DND-41 (cell line): ENCODE data around the gene ELL2.

Experiments used
- ATAC-seq: fragments of 200-7000 bp; cut with Tn5 transposase; 3 replicates; pipeline ENCODE4 v1.9.1; 2021; ENCODE audit warnings: low read depth; ENCODE audit not compliant: insufficient read depth
- DNase-seq: peaks from one replicate; pipeline ENCODE4 v3.0.0-alpha.2; 2020
- H2AFZ ChIP-seq: 2 replicates; pipeline ENCODE4 v1.6.0; 2012; ENCODE audit warnings: low read depth, low read length
- H3K27ac ChIP-seq: 2 replicates; pipeline ENCODE4 v1.5.1; 2012; ENCODE audit warnings: low read length, inconsistent platforms
- H3K27me3 ChIP-seq: fragments of 200-600 bp; sonication (generic); 2 replicates; pipeline ENCODE4 v1.6.0; 2012; ENCODE audit warnings: low read length, mild to moderate bottlenecking, inconsistent platforms; ENCODE audit not compliant: insufficient read depth, poor library complexity
- H3K36me3 ChIP-seq: 2 replicates; pipeline ENCODE4 v1.5.1; 2012; ENCODE audit warnings: low read length, inconsistent platforms; ENCODE audit not compliant: insufficient read depth
- H3K4me1 ChIP-seq: 2 replicates; pipeline ENCODE4 v1.5.1; 2012; ENCODE audit warnings: mild to moderate bottlenecking, low read length; ENCODE audit not compliant: insufficient read depth
- H3K4me2 ChIP-seq: 2 replicates; pipeline ENCODE4 v1.6.0; 2012; ENCODE audit warnings: mild to moderate bottlenecking, moderate library complexity, low read length, inconsistent platforms; ENCODE audit not compliant: insufficient read depth
- H3K4me3 ChIP-seq, 2 experiments: fragments of 200-600 bp in 1 of 2; shearing (Covaris generic) in 1 of 2; 2 replicates each; pipeline ENCODE4 v1.5.1; 2012 to 2016; ENCODE audit warnings: inconsistent platforms in 2 of 2, low read length in 2 of 2, mild to moderate bottlenecking in 2 of 2, low read depth in 1 of 2, moderate library complexity in 1 of 2
- H3K79me2 ChIP-seq: 2 replicates; pipeline ENCODE4 v1.6.0; 2012; ENCODE audit warnings: low read length, inconsistent platforms; ENCODE audit not compliant: insufficient read depth
- H3K9ac ChIP-seq: 2 replicates; pipeline ENCODE4 v1.6.0; 2012; ENCODE audit warnings: low read depth, mild to moderate bottlenecking, inconsistent platforms, low read length, moderate library complexity
- H3K9me3 ChIP-seq: 2 replicates; pipeline ENCODE4 v1.5.1; 2012; ENCODE audit warnings: low read length, moderate library complexity, mild to moderate bottlenecking, inconsistent platforms; ENCODE audit not compliant: insufficient read depth, severe bottlenecking
- H4K20me1 ChIP-seq: 2 replicates; pipeline ENCODE4 v1.6.0; 2012; ENCODE audit warnings: low read length; ENCODE audit not compliant: insufficient read depth
- CTCF ChIP-seq: IDR thresholded peaks from 2 replicates; pipeline ENCODE4 v1.5.1; 2012; ENCODE audit warnings: borderline replicate concordance, low read length, moderate library complexity, mild to moderate bottlenecking; ENCODE audit not compliant: poor library complexity, severe bottlenecking; ENCODE audit errors: extremely low read depth
- EZH2 ChIP-seq: IDR thresholded peaks from 3 replicates; pipeline ENCODE4 v1.6.1; 2012; ENCODE audit warnings: borderline replicate concordance, low read depth, mild to moderate bottlenecking, moderate library complexity, low read length, inconsistent platforms; ENCODE audit not compliant: severe bottlenecking

Gene ELL2

GRCh38 chr5:95960667-95961616 lies 709 bp downstream of the ELL2 start:
- no peaks in the 10 kb centered on the region for H3K9me3 ChIP-seq
- no peak overlapping the region for H3K9ac ChIP-seq
- H3K4me1 ChIP-seq, result no peaks in the 10 kb centered on the region
- H3K27me3 ChIP-seq, result no peaks in the 10 kb centered on the region
- no peaks in the 10 kb centered on the region for H3K79me2 ChIP-seq
- ATAC-seq (no peak), DNase-seq (no peak)
- H3K4me3 ChIP-seq, result no peak overlapping the region
- no peak overlapping the region for H3K27ac ChIP-seq
- no peak overlapping the region for H2AFZ ChIP-seq
- no peaks in the 10 kb centered on the region for H3K36me3 ChIP-seq
- no peak for TF ChIP-seq CTCF
- H3K4me2 ChIP-seq, result no peak overlapping the region
- no peaks in the 10 kb centered on the region for H4K20me1 ChIP-seq

- ATAC-seq (no peak; the same call in 2 of the 3 replicates), DNase-seq (no peak)
- no peak for TF ChIP-seq EZH2
- TF ChIP-seq CTCF, result no peak
- Histone ChIP-seq H3K79me2 (no peaks in the 10 kb centered on the region), H2AFZ (no peak overlapping the region), H3K4me2 (no peak overlapping the region), H3K27me3 (no peaks in the 10 kb centered on the region), H4K20me1 (no peaks in the 10 kb centered on the region), H3K9ac (no peak overlapping the region), H3K4me1 (no peaks in the 10 kb centered on the region), H3K9me3 (no peaks in the 10 kb centered on the region), H3K4me3 (no peak overlapping the region), H3K36me3 (no peaks in the 10 kb centered on the region), H3K27ac (no peak overlapping the region)
These were observed 1.6 kb downstream of the ELL2 start for GRCh38 chr5:95959888-95960666.

GRCh38 chr5:95959051-95959887 lies 2.4 kb downstream of the ELL2 start:
- Histone ChIP-seq H3K4me3 (no peak overlapping the region), H3K9ac (no peak overlapping the region), H3K4me2 (no peak overlapping the region), H3K4me1 (no peaks in the 10 kb centered on the region), H3K79me2 (no peaks in the 10 kb centered on the region), H3K27ac (no peak overlapping the region), H4K20me1 (no peaks in the 10 kb centered on the region), H2AFZ (no peak overlapping the region), H3K36me3 (no peaks in the 10 kb centered on the region), H3K9me3 (no peaks in the 10 kb centered on the region), H3K27me3 (no peaks in the 10 kb centered on the region)
- ATAC-seq, result peak; percentile 30; the same call in 1 of the 3 replicates
- TF ChIP-seq CTCF (no peak), EZH2 (no peak)
- no peak for DNase-seq
